NCI-H1436 (cell line): ENCODE data around the gene BCL2L2.
"Not testable (repeated sequence)": the region's sequence is repeated elsewhere in the genome, so short reads cannot be mapped to it uniquely, and the experiment has no call there.

Source experiments
- DNase-seq: peaks from one replicate; lab custom pipeline; 2025; lab: John Stamatoyannopoulos, UW

The BCL2L2 gene

DNA sequence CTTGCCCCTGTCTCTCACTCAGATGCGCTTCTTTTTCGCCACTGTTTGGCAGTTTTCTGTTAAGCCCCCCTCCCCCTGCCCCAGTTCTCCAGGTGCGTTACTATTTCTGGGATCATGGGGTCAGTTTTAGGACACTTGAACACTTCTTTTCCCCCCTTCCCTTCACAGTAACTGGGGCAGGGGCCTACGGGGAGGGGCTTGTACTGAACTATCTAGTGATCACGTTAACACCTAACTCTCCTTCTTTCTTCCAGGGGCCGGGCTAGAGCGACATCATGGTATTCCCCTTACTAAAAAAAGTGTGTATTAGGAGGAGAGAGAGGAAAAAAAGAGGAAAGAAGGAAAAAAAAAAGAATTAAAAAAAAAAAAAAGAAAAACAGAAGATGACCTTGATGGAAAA is 18.4 kb downstream of the BCL2L2 start:
- DNase-seq, result no peak

DNA sequence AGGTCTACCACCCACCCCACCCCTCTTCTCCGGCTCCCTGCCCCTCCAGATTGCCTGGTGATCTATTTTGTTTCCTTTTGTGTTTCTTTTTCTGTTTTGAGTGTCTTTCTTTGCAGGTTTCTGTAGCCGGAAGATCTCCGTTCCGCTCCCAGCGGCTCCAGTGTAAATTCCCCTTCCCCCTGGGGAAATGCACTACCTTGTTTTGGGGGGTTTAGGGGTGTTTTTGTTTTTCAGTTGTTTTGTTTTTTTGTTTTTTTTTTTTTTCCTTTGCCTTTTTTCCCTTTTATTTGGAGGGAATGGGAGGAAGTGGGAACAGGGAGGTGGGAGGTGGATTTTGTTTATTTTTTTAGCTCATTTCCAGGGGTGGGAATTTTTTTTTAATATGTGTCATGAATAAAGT is 19.1 kb downstream of the BCL2L2 start:
- not testable (repeated sequence) for DNase-seq

DNA sequence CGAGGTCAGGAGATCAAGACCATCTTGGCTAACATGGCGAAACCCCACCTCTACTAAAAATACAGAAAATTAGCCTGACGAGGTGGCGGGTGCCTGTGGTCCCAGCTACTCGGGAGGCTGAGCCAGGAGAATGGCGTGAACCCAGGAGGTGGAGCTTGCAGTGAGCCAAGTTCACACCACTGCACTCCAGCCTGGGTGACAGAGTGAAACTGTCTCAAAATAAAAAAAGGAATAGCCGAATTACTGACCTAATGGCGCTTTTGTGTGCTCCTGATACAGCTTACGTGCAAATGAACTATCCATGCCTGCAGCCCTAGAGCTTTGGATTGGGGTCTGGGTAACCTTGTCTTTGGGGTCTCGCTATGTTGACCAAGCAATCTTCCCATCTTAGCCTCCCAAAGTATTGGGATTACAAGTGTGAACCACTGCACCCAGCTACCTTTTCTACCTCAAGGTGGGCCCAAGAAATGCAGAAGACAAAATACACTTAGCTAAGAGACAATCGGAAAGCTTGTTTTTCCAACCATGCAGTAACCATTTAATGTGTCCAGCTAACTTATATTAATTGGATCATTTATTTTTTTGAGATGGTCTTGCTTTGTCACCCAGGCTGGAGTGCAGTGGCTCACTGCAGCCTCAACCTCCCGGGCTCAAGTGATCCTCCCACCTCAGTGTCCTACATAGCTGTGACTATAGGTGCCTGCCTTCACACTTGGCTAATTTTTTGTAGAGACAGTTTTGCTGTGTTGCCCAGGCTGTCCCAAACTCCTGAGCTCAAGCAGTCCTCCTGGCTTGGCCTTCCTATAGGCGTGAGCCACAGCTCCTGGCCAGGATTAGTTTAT is 20.1 kb downstream of the BCL2L2 start:
- DNase-seq, result no peak

DNA sequence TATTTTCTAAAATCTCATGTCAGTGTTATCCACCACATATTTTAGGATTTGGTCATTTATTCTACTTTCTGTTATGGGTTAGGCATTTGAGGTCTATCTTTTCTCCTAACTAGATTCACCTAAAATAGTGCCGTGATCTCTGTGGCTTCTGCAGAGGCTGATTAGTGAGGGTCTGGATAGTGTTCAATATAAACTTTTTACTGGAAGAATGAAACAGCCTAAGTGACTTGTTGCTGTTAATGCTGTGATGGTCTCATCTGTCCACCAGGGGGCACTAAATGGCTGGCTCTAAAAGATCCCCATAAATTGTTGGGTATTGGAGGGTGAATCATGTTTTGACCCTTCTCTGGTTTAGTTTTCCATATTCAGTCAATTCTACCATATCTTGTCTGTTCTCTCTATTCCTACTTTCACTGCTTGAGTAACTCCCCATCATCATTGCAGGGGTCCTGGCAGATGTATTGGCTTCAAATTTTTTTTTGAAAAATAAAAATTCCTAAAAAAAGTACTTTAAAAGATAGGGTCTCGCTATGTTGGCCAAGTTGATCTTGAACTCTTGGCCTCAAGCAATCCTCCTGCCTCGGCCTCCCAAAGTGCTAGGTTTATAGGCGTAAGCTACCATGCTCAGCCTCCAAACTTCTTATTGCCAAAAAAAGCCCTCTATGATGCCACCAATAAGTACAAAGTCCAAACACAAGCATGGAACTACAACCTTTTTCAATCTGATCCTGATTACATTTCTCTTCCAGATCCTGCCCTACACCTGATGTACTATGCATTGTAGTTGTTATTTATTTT is 21.5 kb downstream of the BCL2L2 start:
- peak; percentile 51 for DNase-seq

DNA sequence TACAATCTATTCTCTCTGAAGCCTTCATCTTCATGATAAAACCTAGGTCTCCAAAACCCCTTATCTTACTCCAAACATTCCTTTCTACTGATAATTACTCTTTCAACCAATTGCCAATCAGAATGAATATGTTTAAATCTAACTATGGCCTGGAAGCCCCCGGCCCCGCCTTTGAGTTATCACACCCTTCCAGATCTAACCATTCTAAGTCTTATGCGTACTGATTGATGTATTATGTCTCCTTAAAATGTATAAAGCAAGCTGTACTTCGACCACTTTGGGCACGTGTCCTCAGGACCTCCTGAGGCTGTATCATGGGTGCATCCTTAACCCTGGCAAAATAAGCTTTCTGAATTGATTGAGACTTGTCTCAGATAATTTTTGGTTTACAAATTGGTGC is 29.0 kb downstream of the BCL2L2 start:
- DNase-seq, result no peak

DNA sequence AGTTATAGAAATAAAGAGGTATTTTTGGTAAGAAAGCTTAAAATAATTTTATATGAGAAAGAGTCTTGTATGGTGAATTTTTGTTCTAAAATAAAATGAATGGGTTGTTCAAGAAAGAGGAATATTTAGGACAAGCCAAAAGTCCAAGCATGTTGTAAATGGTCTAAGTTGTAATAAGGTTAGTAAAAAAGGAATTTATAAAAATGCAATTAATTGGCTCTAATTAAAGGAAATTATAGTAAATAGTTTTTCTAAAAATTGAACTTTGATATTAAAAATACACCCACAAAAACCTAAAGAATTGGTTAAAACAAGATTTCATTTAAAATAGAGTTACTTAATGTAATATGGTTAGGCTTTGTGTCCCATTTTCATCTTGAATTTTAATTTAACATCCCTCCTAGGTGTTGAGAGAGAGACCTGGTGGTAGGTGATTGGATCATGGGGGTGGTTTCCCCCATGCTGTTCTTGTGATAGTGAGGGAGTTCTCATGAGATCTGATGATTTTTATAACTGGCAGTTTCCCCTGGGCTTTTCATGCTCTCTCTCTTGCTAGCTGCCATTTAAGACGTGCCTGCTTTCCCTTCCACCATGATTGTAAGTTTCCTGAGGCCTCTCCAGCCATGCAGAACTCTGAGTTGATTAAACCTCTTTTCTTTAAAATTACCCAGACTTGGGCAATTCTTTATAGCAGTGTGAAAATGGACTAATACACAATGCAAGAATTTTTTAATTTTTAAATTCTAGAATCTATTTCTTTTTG is 33.1 kb downstream of the BCL2L2 start:
- no peak for DNase-seq

DNA sequence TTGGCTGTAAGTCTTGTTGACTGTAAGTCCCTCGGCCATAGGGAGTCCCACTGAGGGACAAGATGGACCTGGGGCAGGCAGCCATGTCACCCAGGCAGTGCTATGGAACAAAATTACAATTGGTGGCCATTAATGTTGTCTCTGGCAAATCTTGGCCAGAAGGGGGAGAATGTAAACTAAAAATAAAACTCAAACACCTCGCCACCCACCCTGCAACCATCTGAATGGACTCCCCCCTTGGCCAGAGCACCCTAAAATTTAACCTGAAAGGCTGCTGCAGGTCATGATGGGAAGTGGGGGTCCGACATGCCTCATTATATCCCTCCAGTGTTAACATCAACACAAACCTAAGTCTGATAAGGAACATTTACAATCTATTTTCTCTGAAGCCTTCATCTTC is 37.8 kb downstream of the BCL2L2 start:
- no peak for DNase-seq

DNA sequence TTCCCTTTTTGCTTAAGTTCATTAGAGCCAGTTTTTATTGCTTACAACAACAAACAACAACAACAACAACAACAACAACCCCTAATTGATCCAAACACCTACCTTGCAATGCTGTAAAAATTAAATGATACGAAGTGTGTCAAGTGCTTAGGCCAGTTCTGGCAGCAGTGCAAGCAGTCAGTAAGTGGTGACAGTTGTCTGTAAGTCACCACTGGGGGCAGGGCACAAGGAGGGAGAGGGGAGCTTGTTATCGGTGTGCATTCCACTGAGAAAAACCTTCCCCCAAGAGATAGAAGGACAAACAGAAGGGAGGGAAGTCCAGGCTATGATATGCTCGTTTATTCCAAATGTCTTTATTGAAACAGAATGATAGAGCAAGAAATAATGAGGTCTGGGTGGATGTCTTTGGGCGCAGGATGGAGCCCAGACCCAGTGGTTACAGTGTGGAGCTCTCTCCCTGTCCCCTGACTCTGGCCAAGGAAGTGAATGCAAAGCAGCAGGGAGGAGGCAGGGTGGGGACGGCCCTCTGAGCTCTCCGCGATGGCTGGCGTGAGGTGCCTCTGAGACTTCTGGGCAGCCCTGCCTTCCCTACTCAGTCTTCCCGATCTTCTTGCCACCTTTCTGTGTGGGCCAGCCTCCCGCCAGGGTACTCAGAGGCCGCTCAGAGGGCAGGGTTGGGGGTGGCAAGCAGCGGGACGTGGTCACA is 39.5 kb downstream of the BCL2L2 start:
- DNase-seq, result no peak

DNA sequence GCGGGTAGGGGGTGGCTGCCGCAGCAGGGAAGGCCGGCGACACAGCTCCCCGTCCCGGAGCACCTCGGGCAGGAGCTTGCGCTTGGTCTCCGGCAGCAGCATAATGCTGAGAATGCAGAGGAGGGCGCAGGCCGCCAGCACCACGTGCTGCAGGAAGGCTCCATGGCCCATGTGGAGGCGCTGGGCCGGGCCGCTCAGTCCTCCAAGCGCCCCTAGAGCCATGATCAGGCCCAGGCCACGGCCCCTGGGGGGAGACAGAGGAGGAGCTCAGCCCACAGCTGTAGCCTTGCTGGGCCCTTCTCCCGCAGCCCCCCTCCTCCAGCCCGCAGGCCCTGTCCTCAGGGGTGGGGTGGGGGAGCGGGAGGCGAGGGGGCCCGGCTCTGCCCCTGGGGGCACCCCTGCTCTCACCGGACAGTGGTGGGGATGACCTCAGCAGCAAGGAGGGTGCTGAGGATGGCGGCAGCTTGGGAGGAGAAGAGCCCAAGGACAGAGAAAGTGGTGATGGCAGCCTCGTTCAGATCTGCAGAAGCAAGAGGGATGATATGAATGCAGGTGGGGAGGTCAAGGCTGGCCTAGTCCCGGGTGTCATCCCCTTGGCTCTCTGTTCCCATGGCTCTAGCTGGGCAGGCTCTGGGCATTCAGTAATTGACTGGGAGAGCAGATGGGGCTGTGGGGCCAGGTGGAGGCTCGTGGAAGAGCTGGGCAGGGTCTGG is 40.2 kb downstream of the BCL2L2 start:
- DNase-seq, result no peak

DNA sequence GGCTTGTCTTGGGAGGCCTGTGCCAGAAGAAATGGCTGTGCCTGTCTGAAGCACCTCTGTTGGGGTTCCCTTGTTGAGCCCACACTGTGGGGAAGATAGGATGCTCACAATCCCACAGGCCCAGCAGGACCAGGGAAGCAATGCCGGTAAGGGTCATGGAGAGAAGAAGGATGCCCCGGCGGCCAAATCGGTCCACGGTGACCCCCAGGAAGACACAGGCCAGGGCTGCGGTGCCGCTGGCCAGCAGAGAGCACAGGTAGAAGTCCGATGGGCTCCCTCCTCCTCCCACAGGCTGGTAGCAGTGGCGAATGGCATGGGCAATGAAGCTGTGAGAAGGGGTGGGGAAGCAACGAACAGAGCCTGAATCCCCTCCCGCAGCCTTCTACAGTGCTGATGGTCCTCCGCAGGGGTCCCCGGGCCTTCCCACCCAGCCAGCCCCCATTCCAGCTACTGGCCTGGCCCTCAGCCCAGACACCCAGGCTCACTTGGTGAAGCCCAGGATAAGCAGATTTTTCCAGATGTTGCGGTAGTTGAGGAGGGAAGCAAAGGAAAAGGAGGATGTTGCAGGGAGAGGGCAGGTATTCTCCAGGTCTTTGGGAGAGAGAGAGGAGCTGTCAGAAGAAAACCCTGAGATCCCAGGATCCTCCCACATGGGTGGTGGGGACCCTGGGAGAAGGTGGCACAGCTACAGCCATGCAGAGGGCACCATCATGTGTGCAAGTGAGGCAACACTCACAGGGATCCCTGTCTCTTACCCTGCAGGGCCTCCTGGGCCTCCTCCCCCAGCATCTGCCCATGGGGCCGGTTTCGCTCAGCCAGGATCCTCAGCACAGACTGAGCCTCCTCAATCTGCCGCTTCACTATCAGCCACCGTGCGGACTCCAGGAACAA is 41.0 kb downstream of the BCL2L2 start:
- DNase-seq, result no peak

DNA sequence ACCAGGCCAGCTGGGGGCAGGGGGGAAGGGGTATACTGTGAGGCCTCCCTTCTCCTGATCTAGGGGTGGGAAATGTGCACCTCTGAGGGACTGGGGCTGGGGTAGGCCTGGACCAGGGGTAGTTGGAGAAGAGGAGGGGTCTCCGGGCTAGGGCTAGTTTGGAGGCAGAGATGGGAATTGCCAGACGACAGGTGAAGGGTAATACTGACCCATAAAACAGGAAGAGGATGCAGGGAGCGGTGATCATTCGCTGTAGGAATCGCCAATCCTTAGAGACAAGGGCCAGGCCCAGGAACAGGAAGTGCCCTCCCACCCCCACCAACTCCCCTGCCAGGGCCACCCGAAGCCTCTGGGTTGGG is 41.6 kb downstream of the BCL2L2 start:
- DNase-seq, result no peak

DNA sequence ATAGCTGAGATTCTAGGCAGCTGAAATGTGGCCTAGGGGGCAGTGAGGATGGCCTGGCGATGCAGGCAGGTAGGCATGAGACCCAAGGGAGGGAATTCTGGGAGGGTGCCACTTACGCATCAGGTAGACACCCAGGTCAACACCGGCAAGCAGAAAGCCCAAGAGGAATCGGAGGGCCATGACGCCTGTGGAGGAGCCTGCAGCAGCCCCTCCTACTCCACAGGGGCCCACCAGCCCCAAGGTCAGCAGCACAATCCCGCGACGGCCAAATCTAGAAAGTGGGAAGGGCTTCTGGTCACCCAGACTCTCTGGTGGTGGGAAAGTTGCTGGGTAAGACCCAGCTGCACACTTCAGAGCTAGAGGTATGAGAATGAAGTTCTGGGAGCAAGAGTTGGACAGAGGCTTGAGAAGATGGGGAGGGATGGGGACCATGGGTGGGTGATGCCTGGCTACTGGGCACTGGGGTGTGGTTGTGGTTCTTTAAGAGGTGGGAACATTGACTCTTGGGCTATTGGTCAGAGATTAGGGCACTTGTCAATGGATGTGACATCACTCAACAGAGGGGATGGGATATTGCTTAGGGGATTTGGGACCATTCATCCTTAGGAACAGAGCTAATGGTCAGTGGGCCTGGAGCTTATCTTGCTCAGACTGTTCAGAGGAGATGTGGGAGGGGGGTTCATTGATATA is 42.7 kb downstream of the BCL2L2 start:
- DNase-seq, result no peak

DNA sequence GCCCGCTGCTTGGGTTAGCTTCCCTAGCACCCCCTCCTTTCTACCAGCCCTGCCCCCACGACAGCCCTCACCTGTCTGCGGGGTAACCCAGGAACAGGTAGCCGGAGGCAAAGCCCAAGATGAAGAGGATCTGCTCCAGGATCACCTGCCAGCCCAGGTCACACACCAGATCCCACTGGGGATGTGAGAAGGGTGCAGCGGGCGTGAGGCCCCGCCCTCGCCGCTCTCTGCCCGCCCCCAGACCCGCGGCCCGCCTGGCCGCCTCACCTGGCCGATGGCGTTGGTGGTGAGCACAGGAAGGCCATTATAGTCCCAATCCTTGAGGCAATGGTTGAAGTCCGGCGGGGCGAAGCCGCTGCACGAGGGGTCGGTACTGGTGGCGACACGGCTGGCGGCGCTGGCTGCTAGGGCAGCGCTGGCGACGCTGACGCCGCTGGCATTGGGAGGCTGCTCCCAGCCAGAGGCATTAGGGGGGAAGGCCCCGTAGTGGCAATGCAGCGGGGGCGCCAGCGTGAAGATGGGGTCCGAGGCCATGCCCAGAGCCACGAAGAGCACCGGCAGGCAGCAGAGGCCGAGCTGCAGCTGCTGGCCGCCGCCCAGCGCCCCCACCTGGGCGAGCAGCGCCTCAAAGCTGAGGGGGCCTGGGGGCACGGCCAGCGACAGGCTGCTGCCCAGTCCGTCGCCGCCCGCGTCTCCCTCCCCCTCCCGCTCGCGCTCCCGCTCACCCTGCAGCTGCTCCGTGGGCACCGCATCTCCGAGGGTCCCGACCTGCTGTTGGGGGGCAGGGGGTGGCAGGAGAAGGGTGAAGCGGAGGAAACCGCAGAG is 45.3 kb downstream of the BCL2L2 start:
- no peak for DNase-seq

DNA sequence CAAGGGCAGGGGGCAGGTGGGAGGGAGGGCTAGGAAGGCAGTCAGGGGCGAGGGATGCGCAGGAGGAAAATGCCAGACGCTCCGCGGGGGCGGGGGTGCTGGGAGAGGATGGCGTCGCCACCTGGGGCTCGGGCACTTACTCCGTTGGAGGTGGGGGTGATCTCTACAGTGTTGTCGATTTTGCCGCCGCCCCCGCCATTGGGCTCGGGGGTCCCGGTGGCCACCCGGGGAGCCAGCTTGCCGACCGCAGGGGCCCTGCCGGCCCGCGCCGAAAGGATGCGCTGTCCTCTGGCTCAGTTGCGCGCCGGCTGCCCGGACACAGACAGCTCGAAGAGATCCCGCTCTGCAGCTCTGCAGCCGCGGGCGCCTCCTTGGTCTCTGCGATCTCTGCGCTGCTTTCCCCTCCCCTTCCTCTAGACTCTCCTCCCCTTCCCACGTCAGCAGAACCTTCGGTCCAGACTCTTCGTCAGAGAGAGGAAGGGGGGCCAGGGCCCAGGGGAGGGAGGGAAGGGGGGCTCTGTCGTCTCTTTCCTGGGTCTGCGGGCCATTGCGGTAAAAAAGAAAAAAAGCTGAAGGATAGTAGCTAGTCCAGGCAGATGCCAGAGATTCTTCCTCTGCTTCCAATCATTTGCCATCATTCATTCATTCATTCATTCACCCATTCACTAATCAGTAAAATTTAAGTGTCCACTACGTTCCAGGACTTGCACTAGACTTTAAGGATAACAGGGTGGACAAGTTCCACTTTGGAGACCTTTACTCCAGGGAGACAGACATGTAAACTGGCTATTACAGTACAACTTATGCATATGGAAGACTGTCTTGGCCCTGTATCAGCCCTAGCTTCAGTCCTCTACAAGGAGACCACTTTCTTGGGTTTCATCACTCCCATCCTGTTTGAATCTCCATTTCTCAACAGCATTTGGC is 46.1 kb downstream of the BCL2L2 start, which contains the start of gene SLC22A17:
TSS of gene SLC22A17 (minus strand) at position 382 of the 927 bp plus-strand sequence.
- peak; percentile 86 for DNase-seq

DNA sequence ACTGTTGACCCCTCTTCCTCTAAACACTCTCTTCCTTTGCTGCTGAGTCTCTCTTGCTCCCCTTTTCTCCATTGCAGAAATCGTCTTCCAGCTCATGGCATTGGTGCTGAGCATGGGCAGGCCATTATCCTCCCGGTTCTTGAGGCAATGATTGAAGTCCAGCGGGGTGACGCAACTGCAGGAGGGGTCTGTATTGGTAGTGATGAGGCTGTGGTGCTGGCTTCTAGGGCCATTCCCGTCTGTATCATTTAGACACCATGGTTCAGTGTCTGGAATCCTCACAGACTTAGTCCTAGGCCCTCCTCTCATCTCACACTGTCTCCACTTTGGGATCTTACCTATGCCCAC is 46.8 kb downstream of the BCL2L2 start:
- no peak for DNase-seq

DNA sequence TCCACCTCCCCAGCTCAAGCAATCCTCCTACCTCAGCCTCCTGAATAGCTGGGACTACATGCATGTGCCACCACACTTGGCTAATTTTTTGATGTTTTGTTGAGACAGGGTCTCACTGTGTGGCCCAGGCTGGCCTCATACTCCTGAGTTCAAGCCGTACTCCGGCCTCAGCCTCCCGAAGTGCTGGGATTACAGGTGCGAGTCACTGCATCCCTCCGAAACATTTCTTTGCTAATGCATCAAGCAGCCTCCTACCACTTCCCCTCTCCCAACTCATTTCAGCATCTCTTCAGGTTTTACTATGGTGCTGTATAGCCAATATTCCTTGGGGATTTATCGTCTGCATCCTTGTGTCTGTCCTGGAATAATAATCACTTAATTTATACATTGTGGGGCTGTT is 48.4 kb downstream of the BCL2L2 start:
- no peak for DNase-seq

DNA sequence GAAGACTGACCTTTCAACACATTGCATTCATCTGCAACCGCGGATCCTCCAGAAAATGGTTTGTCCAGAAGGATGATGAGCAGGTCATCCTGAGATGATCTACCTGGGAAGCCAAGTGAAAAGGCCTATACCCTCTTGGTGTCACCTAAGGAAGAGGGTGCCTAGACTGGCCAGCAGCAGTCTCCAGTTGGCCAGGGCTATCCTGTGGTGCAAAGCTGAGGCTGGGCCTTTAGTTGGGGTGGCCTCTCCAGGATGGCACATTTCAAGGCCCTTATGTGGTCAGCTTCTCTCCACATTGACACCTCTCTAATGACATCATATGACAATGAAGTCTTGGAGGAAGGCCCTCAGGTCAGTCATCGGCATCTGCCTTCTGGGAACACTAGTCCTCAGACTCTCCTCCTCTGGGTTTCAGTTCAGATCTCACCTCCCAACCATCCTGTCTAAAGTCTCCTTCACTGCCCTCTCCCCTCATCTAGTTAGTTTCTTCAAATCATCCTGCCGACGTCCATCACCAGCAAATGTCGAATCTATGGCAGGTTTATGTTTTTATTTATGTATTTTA is 49.3 kb downstream of the BCL2L2 start:
- no peak for DNase-seq
